Measurements from ENCODE around the gene ZNF487. TPM values are rescaled to one million over a fixed set of nuclear protein-coding genes. Genes with fewer than 3 reads are reported as not detected.
"Not testable (repeated sequence)": the region's sequence is repeated elsewhere in the genome, so short reads cannot be mapped to it uniquely, and the experiment has no call there.

The ZNF487 gene
- total and polyA plus RNA-seq, 4 experiments from 2014 or later = 3.1 to 7.7 (median 5.2) TPM

- Mint-ChIP-seq H3K27me3 (no peaks in the 10 kb centered on the region), H3K27ac (peak overlapping the region; percentile 81 to 98 (median 88)), H3K4me3 (peak overlapping the region in 4 of 8 donors; percentile 1 to 57 (median 6)), H3K4me1 (peaks cover 60 to 94% (median 71%) of the 10 kb centered on the region in 4 donors), H3K9me3 (no peaks in the 10 kb centered on the region), H3K36me3 (peaks cover 53 to 87% of the 10 kb centered on the region in 2 donors)
- Histone ChIP-seq H3K4me3 (ENCODE audit: low read length in 2 of 2) (no peak overlapping the region), H3K4me1 (ENCODE audit: insufficient read depth, low read length) (peaks cover 81% of the 10 kb centered on the region), H3K27me3 (ENCODE audit: insufficient read depth, low read length) (no peaks in the 10 kb centered on the region), H3K36me3 (ENCODE audit: insufficient read depth, low read length) (peaks cover 64% of the 10 kb centered on the region), H3K9me3 (ENCODE audit: control insufficient read depth in 1 of 2, low read length in 2 of 2) (no peaks in the 10 kb centered on the region), H3K27ac (ENCODE audit: low read depth, low read length) (peak overlapping the region; percentile 22)
- CTCF ChIA-PET (ENCODE audit: partially characterized antibody) = interaction anchor here (0.6 to 1.6 kb wide), 2 partner anchors 11 to 40 kb away, joined by 3 read pairs; no protein-coding TSS in a partner anchor
- intact Hi-C loops (cut with micrococcal nuclease) = no loop called here
- DNase-seq = no peak
- POLR2A ChIA-PET (ENCODE audit: partially characterized antibody) = interaction anchor here (13.4 kb wide), 1 partner anchor 16 kb away, joined by 250 read pairs; the partner anchor contains the start of gene HNRNPF
These were observed 44.2 kb upstream of the ZNF487 start for GRCh38 chr10:43392748-43393147.

GRCh38 chr10:43393186-43393585 is 43.7 kb upstream of the ZNF487 start:
- peaks cover 60% of the 10 kb centered on the region for H3K36me3 ChIP-seq (ENCODE audit: insufficient read depth, low read length)
- H3K9me3 ChIP-seq (ENCODE audit: control insufficient read depth in 1 of 2, low read length in 2 of 2); H3K4me3 ChIP-seq (ENCODE audit: low read length in 2 of 2); DNase-seq; H3K9me3 Mint-ChIP-seq; H3K27me3 Mint-ChIP-seq; intact Hi-C loops (cut with micrococcal nuclease); H3K27me3 ChIP-seq (ENCODE audit: insufficient read depth, low read length): not testable (repeated sequence)
- H3K4me1 ChIP-seq (ENCODE audit: insufficient read depth, low read length) = peaks cover 81% of the 10 kb centered on the region
- ChIA-PET CTCF (ENCODE audit: partially characterized antibody) (interaction anchor here (1.0 to 1.3 kb wide), 2 partner anchors 12 to 27 kb away, joined by 3 to 5 read pairs; no protein-coding TSS in a partner anchor), POLR2A (ENCODE audit: partially characterized antibody) (interaction anchor here (13.4 kb wide), 1 partner anchor 16 kb away, joined by 250 read pairs; the partner anchor contains the start of gene HNRNPF)
- peak overlapping the region in 2 of 8 donors; percentile 5 to 8 for H3K4me3 Mint-ChIP-seq
- H3K27ac Mint-ChIP-seq = peak overlapping the region; percentile 81 to 98 (median 88)
- peaks cover 48 to 82% of the 10 kb centered on the region in 2 donors for H3K36me3 Mint-ChIP-seq
- peaks cover 62 to 94% (median 72%) of the 10 kb centered on the region in 4 donors for H3K4me1 Mint-ChIP-seq
- H3K27ac ChIP-seq (ENCODE audit: low read depth, low read length) = peak overlapping the region; percentile 100

GRCh38 chr10:43393606-43394360 is 43.1 kb upstream of the ZNF487 start:
- Mint-ChIP-seq H3K36me3 (peaks cover 42 to 76% of the 10 kb centered on the region in 2 donors), H3K27me3 (no peaks in the 10 kb centered on the region), H3K9me3 (no peaks in the 10 kb centered on the region), H3K4me3 (peak overlapping the region in 3 of 8 donors; percentile 22 to 30 (median 29)), H3K4me1 (peaks cover 58 to 94% (median 71%) of the 10 kb centered on the region in 4 donors), H3K27ac (peak overlapping the region; percentile 7 to 98 (median 93))
- Histone ChIP-seq H3K27ac (ENCODE audit: low read depth, low read length) (peak overlapping the region; percentile 100), H3K27me3 (ENCODE audit: insufficient read depth, low read length) (no peaks in the 10 kb centered on the region), H3K4me3 (ENCODE audit: low read length in 2 of 2) (no peak overlapping the region), H3K36me3 (ENCODE audit: insufficient read depth, low read length) (peaks cover 55% of the 10 kb centered on the region), H3K9me3 (ENCODE audit: control insufficient read depth in 1 of 2, low read length in 2 of 2) (no peaks in the 10 kb centered on the region), H3K4me1 (ENCODE audit: insufficient read depth, low read length) (peaks cover 81% of the 10 kb centered on the region)
- no peak for DNase-seq
- intact Hi-C loops (cut with micrococcal nuclease) = no loop called here
- CTCF ChIA-PET (ENCODE audit: partially characterized antibody) = interaction anchor here (1.0 to 1.3 kb wide), 2 partner anchors 12 to 26 kb away, joined by 3 to 5 read pairs; no protein-coding TSS in a partner anchor
- POLR2A ChIA-PET (ENCODE audit: partially characterized antibody) = interaction anchor here (13.4 kb wide), 1 partner anchor 15 kb away, joined by 250 read pairs; the partner anchor contains the start of gene HNRNPF

DNA sequence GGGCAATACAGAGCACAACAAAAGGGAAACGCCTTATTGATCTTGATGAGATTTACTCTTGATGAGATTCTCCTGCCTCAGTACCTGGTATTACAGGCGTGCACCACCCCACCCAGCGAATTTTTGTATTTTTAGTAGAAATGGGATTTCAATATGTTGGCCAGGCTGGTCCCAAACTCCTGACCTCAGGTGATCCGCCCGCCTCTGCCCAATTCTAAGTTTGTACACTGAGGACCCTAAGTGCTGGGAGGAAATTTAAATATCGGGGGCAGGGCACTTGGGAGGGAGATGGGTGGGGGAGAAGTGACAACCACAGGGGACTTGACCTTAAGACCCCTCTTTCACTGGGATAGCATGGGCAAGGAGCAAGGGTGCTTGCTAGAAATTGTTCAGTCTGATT is 42.0 kb upstream of the ZNF487 start:
- no peaks in the 10 kb centered on the region for H3K9me3 Mint-ChIP-seq
- H3K27ac Mint-ChIP-seq = peak overlapping the region; percentile 93 to 98 (median 95)
- Histone ChIP-seq H3K36me3 (ENCODE audit: insufficient read depth, low read length) (peaks cover 46% of the 10 kb centered on the region), H3K27me3 (ENCODE audit: insufficient read depth, low read length) (no peaks in the 10 kb centered on the region), H3K4me3 (ENCODE audit: low read length in 2 of 2) (peak overlapping the region; percentile 63 to 70), H3K9me3 (ENCODE audit: control insufficient read depth in 1 of 2, low read length in 2 of 2) (no peaks in the 10 kb centered on the region), H3K27ac (ENCODE audit: low read depth, low read length) (peak overlapping the region; percentile 100), H3K4me1 (ENCODE audit: insufficient read depth, low read length) (peaks cover 81% of the 10 kb centered on the region)
- peaks cover 61 to 94% (median 72%) of the 10 kb centered on the region in 4 donors for H3K4me1 Mint-ChIP-seq
- no peak for DNase-seq
- H3K27me3 Mint-ChIP-seq = no peaks in the 10 kb centered on the region
- CTCF ChIA-PET (ENCODE audit: partially characterized antibody) = interaction anchor here (0.6 to 1.1 kb wide), 2 partner anchors 35 to 129 kb away, joined by 3 read pairs; no protein-coding TSS in a partner anchor
- peaks cover 43 to 72% of the 10 kb centered on the region in 2 donors for H3K36me3 Mint-ChIP-seq
- POLR2A ChIA-PET (ENCODE audit: partially characterized antibody) = interaction anchor here (1.2 to 13.4 kb wide), 5 partner anchors 14 to 256 kb away, joined by 4 to 250 read pairs (median 13); partner anchors contain the start of genes CSGALNACT2 and HNRNPF
- peak overlapping the region; percentile 88 to 95 (median 93) for H3K4me3 Mint-ChIP-seq
- intact Hi-C loops (cut with micrococcal nuclease) = no loop called here

DNA sequence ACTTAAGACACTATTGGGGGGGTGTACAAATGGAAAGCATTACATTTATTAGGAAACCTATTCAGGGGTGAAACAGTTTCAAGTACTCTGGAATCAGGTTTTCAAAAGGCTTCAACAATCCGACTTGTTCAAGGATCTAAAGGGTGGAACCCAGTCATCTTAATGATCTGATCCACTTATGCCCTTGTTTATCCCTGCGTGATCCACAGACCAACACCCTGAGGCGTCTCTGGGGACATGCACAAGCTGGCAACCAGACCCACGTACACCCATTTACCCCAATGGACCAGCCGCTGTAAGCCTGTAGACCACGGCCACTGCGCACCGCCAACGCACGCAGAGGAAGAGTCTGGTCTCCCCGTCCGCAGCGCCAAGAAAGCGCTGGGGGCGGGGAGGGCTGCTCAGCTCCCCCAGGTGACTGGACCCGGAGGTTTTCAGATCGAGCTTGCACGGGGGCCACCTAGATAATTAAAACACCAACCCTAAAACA is 41.3 kb upstream of the ZNF487 start:
- peak overlapping the region; percentile 63 to 70 for H3K4me3 ChIP-seq (ENCODE audit: low read length in 2 of 2)
- peak overlapping the region; percentile 100 for H3K27ac ChIP-seq (ENCODE audit: low read depth, low read length)
- no peaks in the 10 kb centered on the region for H3K27me3 ChIP-seq (ENCODE audit: insufficient read depth, low read length)
- peak overlapping the region; percentile 93 to 98 (median 95) for H3K27ac Mint-ChIP-seq
- H3K9me3 ChIP-seq (ENCODE audit: control insufficient read depth in 1 of 2, low read length in 2 of 2) = no peaks in the 10 kb centered on the region
- ChIA-PET CTCF (ENCODE audit: partially characterized antibody) (interaction anchor here (0.7 to 1.4 kb wide), 9 partner anchors 10 to 130 kb away, joined by 3 to 7 read pairs (median 4); no protein-coding TSS in a partner anchor), POLR2A (ENCODE audit: partially characterized antibody) (interaction anchor here (0.8 to 13.4 kb wide), 16 partner anchors 11 to 257 kb away, joined by 3 to 250 read pairs (median 7); partner anchors contain the start of genes CSGALNACT2, HNRNPF and ZNF487)
- H3K9me3 Mint-ChIP-seq = no peaks in the 10 kb centered on the region
- intact Hi-C loops (cut with micrococcal nuclease) = loop anchor here (1.0 to 2.0 kb wide), 4 partner anchors 9 to 41 kb away; partner anchors contain the start of gene ZNF487
- peak overlapping the region; percentile 88 to 95 (median 93) for H3K4me3 Mint-ChIP-seq
- H3K4me1 ChIP-seq (ENCODE audit: insufficient read depth, low read length) = peaks cover 81% of the 10 kb centered on the region
- H3K36me3 Mint-ChIP-seq = peaks cover 38 to 67% of the 10 kb centered on the region in 2 donors
- peaks cover 38% of the 10 kb centered on the region for H3K36me3 ChIP-seq (ENCODE audit: insufficient read depth, low read length)
- no peaks in the 10 kb centered on the region for H3K27me3 Mint-ChIP-seq
- H3K4me1 Mint-ChIP-seq = peaks cover 58 to 94% (median 71%) of the 10 kb centered on the region in 4 donors
- DNase-seq = peak in 3 of 5 donors; percentile 38 to 67 (median 54)

- Histone ChIP-seq H3K27me3 (ENCODE audit: insufficient read depth, low read length) (no peaks in the 10 kb centered on the region), H3K4me3 (ENCODE audit: low read length in 2 of 2) (peak overlapping the region; percentile 63 to 70), H3K9me3 (ENCODE audit: control insufficient read depth in 1 of 2, low read length in 2 of 2) (no peaks in the 10 kb centered on the region), H3K4me1 (ENCODE audit: insufficient read depth, low read length) (peaks cover 81% of the 10 kb centered on the region), H3K27ac (ENCODE audit: low read depth, low read length) (peak overlapping the region; percentile 100), H3K36me3 (ENCODE audit: insufficient read depth, low read length) (peaks cover 32% of the 10 kb centered on the region)
- intact Hi-C loops (cut with micrococcal nuclease) = loop anchor here (1.0 to 2.0 kb wide), 4 partner anchors 10 to 41 kb away; partner anchors contain the start of gene ZNF487
- Mint-ChIP-seq H3K9me3 (no peaks in the 10 kb centered on the region), H3K4me3 (peak overlapping the region; percentile 88 to 95 (median 93)), H3K36me3 (peaks cover 38 to 60% of the 10 kb centered on the region in 2 donors), H3K27me3 (no peaks in the 10 kb centered on the region), H3K27ac (peak overlapping the region; percentile 93 to 98 (median 95)), H3K4me1 (peaks cover 60 to 94% (median 72%) of the 10 kb centered on the region in 4 donors)
- peak; percentile 65 to 85 (median 70) for DNase-seq
- POLR2A ChIA-PET (ENCODE audit: partially characterized antibody) = interaction anchor here (0.6 to 13.4 kb wide), 18 partner anchors 12 to 258 kb away, joined by 3 to 250 read pairs (median 7); partner anchors contain the start of genes CSGALNACT2, HNRNPF and ZNF487
- CTCF ChIA-PET (ENCODE audit: partially characterized antibody) = interaction anchor here (0.7 to 1.4 kb wide), 8 partner anchors 11 to 130 kb away, joined by 3 to 7 read pairs (median 4); no protein-coding TSS in a partner anchor
These were observed 40.6 kb upstream of the ZNF487 start for GRCh38 chr10:43396061-43396927.
